OCI-LY7 (cell line): ENCODE measurements around the gene MID1. TPM values are rescaled to one million over a fixed set of nuclear protein-coding genes. Genes with fewer than 3 reads are reported as not detected.
A peak's percentile ranks its signal among the peaks of the same experiment; 100 is the strongest.

Experiments
- BruUV-seq: library from RNA; stranded (reverse); fragments of 400-500 nt; replicated peaks from 2 replicates; lab custom pipeline; 2021; lab: Mats Ljungman, UMichigan
- CTCF ChIA-PET: fragments of 300-600 bp; sonication (Branson Sonifier 250); formaldehyde crosslinking; loops from one replicate; lab custom pipeline; 2022; ENCODE audit warnings: antibody characterized with exemption; ENCODE audit not compliant: unreplicated experiment; lab: Charles Lee
- POLR2A ChIA-PET: fragments of 300-600 bp; sonication (Branson Sonifier 250); formaldehyde crosslinking; loops from one replicate; lab custom pipeline; 2022; ENCODE audit warnings: antibody characterized with exemption; lab: Charles Lee
- DNase-seq: peaks from one replicate; pipeline ENCODE4 v3.0.0-alpha.2; 2015; ENCODE audit warnings: low spot score
- H2AFZ ChIP-seq: fragments of 200-600 bp; sonication (generic), shearing (Covaris generic); 2 replicates; pipeline ENCODE4 v1.6.1; 2014; ENCODE audit warnings: mild to moderate bottlenecking, antibody characterized with exemption, low read length, moderate library complexity
- H3K27ac ChIP-seq: fragments of 200-600 bp; sonication (generic); 2 replicates; pipeline ENCODE4 v1.5.1; 2014; ENCODE audit warnings: mixed run types, low read depth, mild to moderate bottlenecking, moderate library complexity, low read length, inconsistent platforms; ENCODE audit not compliant: poor library complexity, severe bottlenecking
- H3K36me3 ChIP-seq: fragments of 200-600 bp; sonication (generic); 2 replicates; pipeline ENCODE4 v1.6.1; 2014; ENCODE audit warnings: mild to moderate bottlenecking, antibody characterized with exemption, low read length, moderate library complexity, mixed read lengths; ENCODE audit not compliant: insufficient read depth
- H3K4me1 ChIP-seq: fragments of 200-600 bp; sonication (generic); 2 replicates; pipeline ENCODE4 v1.5.1; 2014; ENCODE audit warnings: mild to moderate bottlenecking, low read length; ENCODE audit not compliant: insufficient read depth, poor library complexity, severe bottlenecking
- H3K4me2 ChIP-seq: fragments of 200-600 bp; sonication (generic); 2 replicates; pipeline ENCODE4 v1.6.1; 2014; ENCODE audit warnings: mild to moderate bottlenecking, low read length
- H3K4me3 ChIP-seq: fragments of 200-600 bp; sonication (generic); 2 replicates; pipeline ENCODE4 v1.5.1; 2014; ENCODE audit warnings: mild to moderate bottlenecking, low read depth, low read length; ENCODE audit not compliant: poor library complexity, severe bottlenecking
- H3K79me2 ChIP-seq: fragments of 200-600 bp; sonication (generic); 2 replicates; pipeline ENCODE4 v1.6.1; 2016; ENCODE audit warnings: low read depth, mild to moderate bottlenecking, low read length, moderate library complexity, mixed read lengths; ENCODE audit not compliant: insufficient read depth
- H3K9me2 ChIP-seq: fragments of 200-600 bp; sonication (generic); 2 replicates; pipeline ENCODE4 v1.6.1; 2016; ENCODE audit warnings: mild to moderate bottlenecking, low read length, mixed read lengths; ENCODE audit not compliant: insufficient read depth
- H3K9me3 ChIP-seq: fragments of 200-600 bp; sonication (generic); 2 replicates; pipeline ENCODE4 v1.6.1; 2014; ENCODE audit warnings: mild to moderate bottlenecking, mixed run types, low read length, mixed read lengths
- H4K20me1 ChIP-seq: fragments of 200-600 bp; sonication (generic); 2 replicates; pipeline ENCODE4 v1.6.1; 2014; ENCODE audit warnings: mild to moderate bottlenecking, antibody characterized with exemption, low read length, moderate library complexity, mixed read lengths; ENCODE audit not compliant: insufficient read depth
- EZH2phosphoT487 ChIP-seq: fragments of 200-600 bp; sonication (generic); IDR thresholded peaks from 2 replicates; pipeline ENCODE4 v1.6.1; 2018; ENCODE audit warnings: low read depth, borderline replicate concordance, mild to moderate bottlenecking, mixed run types, antibody characterized with exemption, low read length, moderate library complexity, mixed read lengths
- intact Hi-C: fragments of 100-400 bp; cut with micrococcal nuclease; formaldehyde crosslinking; loops from one replicate; pipeline ENCODE4 v1.10.0; 2022; ENCODE audit not compliant: unreplicated experiment
- total RNA-seq, 2 experiments: library from RNA; depleted of rRNA in 1 of 2; stranded (reverse); fragments of >200 nt in 1 of 2; shearing (Covaris generic) in 1 of 2; gene quantifications; 2 replicates each; pipeline ENCODE4 v1.2.3, GENCODE V29; 2014 to 2022
- TF ChIP-seq, protein P1 (sequence below): fragments of 200-600 bp; sonication (generic); conservative IDR thresholded peaks from 2 replicates; pipeline ENCODE4 v1.5.1; 2014; ENCODE audit warnings: mild to moderate bottlenecking, antibody characterized with exemption, low read length, moderate library complexity, mixed read lengths

MID1 gene
- total RNA-seq, 2 experiments from 2014 or later = 0.76 to 1.0 TPM

DNA sequence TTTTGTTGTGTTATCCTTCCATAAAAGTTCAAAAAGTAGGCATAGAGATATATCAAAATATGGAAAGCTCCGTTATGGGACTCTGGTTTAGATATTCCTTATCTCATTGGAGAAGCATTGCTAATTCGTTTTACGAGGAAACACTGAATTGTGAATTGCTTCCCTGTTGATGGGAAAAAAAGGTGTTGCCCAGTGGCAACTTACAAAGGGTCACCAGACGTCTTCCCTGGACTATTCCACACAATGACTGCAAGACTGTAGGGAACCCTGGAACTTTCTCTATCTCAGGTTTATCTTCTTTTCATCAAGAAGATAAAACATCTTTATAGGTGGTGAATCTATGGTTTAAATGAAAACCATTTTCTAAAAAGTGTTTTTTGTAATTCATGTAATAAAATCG is 137.7 kb downstream of the MID1 start:
- CTCF ChIA-PET = no interaction called here
- no peak overlapping the region for H2AFZ ChIP-seq
- H3K4me1 ChIP-seq = no peaks in the 10 kb centered on the region
- no peaks in the 10 kb centered on the region for H3K9me2 ChIP-seq
- no peak for DNase-seq
- H3K36me3 ChIP-seq = no peaks in the 10 kb centered on the region
- no TSS peak for BruUV-seq
- no peak overlapping the region for H3K4me2 ChIP-seq
- TF ChIP-seq EZH2phosphoT487 = no peak
- TF ChIP-seq, protein P1, sequence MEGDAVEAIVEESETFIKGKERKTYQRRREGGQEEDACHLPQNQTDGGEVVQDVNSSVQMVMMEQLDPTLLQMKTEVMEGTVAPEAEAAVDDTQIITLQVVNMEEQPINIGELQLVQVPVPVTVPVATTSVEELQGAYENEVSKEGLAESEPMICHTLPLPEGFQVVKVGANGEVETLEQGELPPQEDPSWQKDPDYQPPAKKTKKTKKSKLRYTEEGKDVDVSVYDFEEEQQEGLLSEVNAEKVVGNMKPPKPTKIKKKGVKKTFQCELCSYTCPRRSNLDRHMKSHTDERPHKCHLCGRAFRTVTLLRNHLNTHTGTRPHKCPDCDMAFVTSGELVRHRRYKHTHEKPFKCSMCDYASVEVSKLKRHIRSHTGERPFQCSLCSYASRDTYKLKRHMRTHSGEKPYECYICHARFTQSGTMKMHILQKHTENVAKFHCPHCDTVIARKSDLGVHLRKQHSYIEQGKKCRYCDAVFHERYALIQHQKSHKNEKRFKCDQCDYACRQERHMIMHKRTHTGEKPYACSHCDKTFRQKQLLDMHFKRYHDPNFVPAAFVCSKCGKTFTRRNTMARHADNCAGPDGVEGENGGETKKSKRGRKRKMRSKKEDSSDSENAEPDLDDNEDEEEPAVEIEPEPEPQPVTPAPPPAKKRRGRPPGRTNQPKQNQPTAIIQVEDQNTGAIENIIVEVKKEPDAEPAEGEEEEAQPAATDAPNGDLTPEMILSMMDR = no peak
- intact Hi-C loops = no loop called here
- H3K27ac ChIP-seq = no peak overlapping the region
- H4K20me1 ChIP-seq = no peaks in the 10 kb centered on the region
- H3K9me3 ChIP-seq = no peaks in the 10 kb centered on the region
- H3K79me2 ChIP-seq = no peaks in the 10 kb centered on the region
- H3K4me3 ChIP-seq = no peak overlapping the region
- POLR2A ChIA-PET = interaction anchor here (0.6 kb wide), 1 partner anchor 1268 kb away, joined by 3 read pairs; no protein-coding TSS in a partner anchor

DNA sequence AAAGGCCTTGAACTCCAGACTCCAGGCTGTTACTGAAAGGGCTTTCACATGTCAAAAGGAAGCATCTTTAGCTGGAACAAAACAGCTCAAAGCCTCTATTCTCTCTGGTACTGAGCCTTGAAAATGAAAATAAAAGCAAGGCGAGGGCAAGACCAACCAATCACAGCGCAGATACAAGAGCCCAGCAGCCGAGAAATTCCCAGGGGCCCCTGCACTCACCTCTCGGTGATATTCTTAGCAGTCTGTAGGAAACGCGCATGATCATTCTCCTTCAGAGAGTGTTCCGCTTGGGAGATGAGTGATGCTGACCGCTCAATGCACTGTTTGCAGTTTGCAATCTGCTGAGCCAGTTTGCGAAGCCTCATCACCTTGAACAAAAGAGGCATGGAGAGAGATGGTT is 138.1 kb downstream of the MID1 start:
- intact Hi-C loops = no loop called here
- H3K9me2 ChIP-seq = no peaks in the 10 kb centered on the region
- no peaks in the 10 kb centered on the region for H3K4me1 ChIP-seq
- H3K36me3 ChIP-seq = no peaks in the 10 kb centered on the region
- H3K27ac ChIP-seq = no peak overlapping the region
- no peaks in the 10 kb centered on the region for H3K79me2 ChIP-seq
- BruUV-seq = no TSS peak
- 0 out of 2 replicates have a peak overlapping the region, but pooled peaks have one; percentile 1 for H3K4me2 ChIP-seq
- no peak for TF ChIP-seq EZH2phosphoT487
- TF ChIP-seq, protein P1 = no peak
- ChIA-PET POLR2A (interaction anchor here (0.7 kb wide), 1 partner anchor 19 kb away, joined by 4 read pairs; no protein-coding TSS in a partner anchor), CTCF (no interaction called here)
- no peak overlapping the region for H3K4me3 ChIP-seq
- no peak overlapping the region for H2AFZ ChIP-seq
- H4K20me1 ChIP-seq = no peaks in the 10 kb centered on the region
- H3K9me3 ChIP-seq = no peaks in the 10 kb centered on the region
- DNase-seq = no peak

DNA sequence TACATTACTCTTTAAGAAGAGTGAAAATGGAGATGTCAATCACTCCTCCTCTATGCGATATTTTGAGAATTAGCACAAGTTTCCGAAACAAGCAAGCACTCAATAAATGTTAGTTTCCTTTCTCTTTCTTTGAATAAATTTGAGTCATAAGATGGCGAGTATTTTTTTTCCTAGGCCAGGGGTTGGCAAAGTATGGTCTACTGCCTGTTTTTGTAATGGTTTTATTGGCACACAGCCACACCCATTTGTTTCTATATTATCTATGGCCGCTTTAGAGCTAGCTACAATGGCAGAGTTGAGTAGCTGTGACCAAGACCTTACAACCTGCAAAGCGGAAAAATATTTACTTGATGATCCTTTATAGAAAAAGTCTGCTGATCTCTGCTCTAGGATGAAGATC is 139.5 kb downstream of the MID1 start:
- Histone ChIP-seq H3K4me1 (no peaks in the 10 kb centered on the region), H3K4me2 (no peak overlapping the region), H3K27ac (no peak overlapping the region), H3K9me3 (no peaks in the 10 kb centered on the region), H3K79me2 (no peaks in the 10 kb centered on the region), H2AFZ (no peak overlapping the region), H3K36me3 (no peaks in the 10 kb centered on the region), H3K9me2 (no peaks in the 10 kb centered on the region), H3K4me3 (no peak overlapping the region), H4K20me1 (no peaks in the 10 kb centered on the region)
- POLR2A ChIA-PET = no interaction called here
- intact Hi-C loops = no loop called here
- no TSS peak for BruUV-seq
- CTCF ChIA-PET = no interaction called here
- DNase-seq = no peak
- TF ChIP-seq EZH2phosphoT487 = no peak
- TF ChIP-seq, protein P1 = no peak
